Measurements from ENCODE around the gene OCIAD1. TPM values are rescaled to one million over a fixed set of nuclear protein-coding genes. Genes with fewer than 3 reads are reported as not detected.

OCIAD1 gene
- total and polyA plus RNA-seq, 4 donors = 52.4 to 114 (median 82.6) TPM

GRCh38 chr4:48854395-48854683, 23.5 kb downstream of the OCIAD1 start:
- H3K9ac ChIP-seq (ENCODE audit: low read depth in 1 of 2, low read length in 2 of 2) = no peak overlapping the region
- H3K4me3 ChIP-seq (ENCODE audit: low read depth in 1 of 3, low read length in 3 of 3) = no peak overlapping the region
- H3K27ac ChIP-seq (ENCODE audit: low read depth in 1 of 2, low read length in 2 of 2) = no peak overlapping the region
- H3K4me1 ChIP-seq (ENCODE audit: control insufficient read depth in 4 of 4, insufficient read depth in 4 of 4, low read length in 3 of 4) = peaks cover 0 to 1% (median 0%) of the 10 kb centered on the region in 4 donors
- TF ChIP-seq ATF3 (IDR thresholded peaks at IDR 0.05) (no peak), TAF1 (conservative IDR thresholded peaks at IDR 0.05) (no peak), HNF4A (conservative IDR thresholded peaks at IDR 0.05) (no peak), NR2F2 (IDR thresholded peaks at IDR 0.05) (no peak), FOXA2 (IDR thresholded peaks at IDR 0.05) (no peak), REST (IDR thresholded peaks at IDR 0.05) (no peak), RAD21 (IDR thresholded peaks at IDR 0.05) (no peak), SP1 (IDR thresholded peaks at IDR 0.05) (no peak), FOXA1 (IDR thresholded peaks at IDR 0.05) (no peak), HNF4G (IDR thresholded peaks at IDR 0.05) (no peak), MAX (IDR thresholded peaks at IDR 0.05) (no peak)
- H3K27me3 ChIP-seq (ENCODE audit: control insufficient read depth in 4 of 4, insufficient read depth in 4 of 4, low read length in 3 of 4) = no peaks in the 10 kb centered on the region
- no peak for DNase-seq (ENCODE audit: low spot score)
- H3K36me3 ChIP-seq (ENCODE audit: control insufficient read depth in 4 of 4, insufficient read depth in 3 of 4, low read depth in 1 of 4, low read length in 3 of 4) = peaks cover 9 to 34% (median 13%) of the 10 kb centered on the region in 4 donors
- no peaks in the 10 kb centered on the region for H3K9me3 ChIP-seq (ENCODE audit: control insufficient read depth in 4 of 4, low read length in 3 of 4)
- 97% methylated on average over 1 of the region's 1 CpG for WGBS

- H3K27me3 ChIP-seq (ENCODE audit: control insufficient read depth in 4 of 4, insufficient read depth in 4 of 4, low read length in 3 of 4) = no peaks in the 10 kb centered on the region
- no peak for DNase-seq (ENCODE audit: low spot score)
- no peak overlapping the region for H3K9ac ChIP-seq (ENCODE audit: low read depth in 1 of 2, low read length in 2 of 2)
- H3K27ac ChIP-seq (ENCODE audit: low read depth in 1 of 2, low read length in 2 of 2) = no peak overlapping the region
- H3K9me3 ChIP-seq (ENCODE audit: control insufficient read depth in 4 of 4, low read length in 3 of 4) = no peaks in the 10 kb centered on the region
- H3K4me1 ChIP-seq (ENCODE audit: control insufficient read depth in 4 of 4, insufficient read depth in 4 of 4, low read length in 3 of 4) = peaks cover 0 to 1% (median 0%) of the 10 kb centered on the region in 4 donors
- no peak overlapping the region for H3K4me3 ChIP-seq (ENCODE audit: low read depth in 1 of 3, low read length in 3 of 3)
- peaks cover 9 to 32% (median 17%) of the 10 kb centered on the region in 4 donors for H3K36me3 ChIP-seq (ENCODE audit: control insufficient read depth in 4 of 4, insufficient read depth in 3 of 4, low read depth in 1 of 4, low read length in 3 of 4)
- TF ChIP-seq RAD21 (IDR thresholded peaks at IDR 0.05) (no peak), EGR1 (IDR thresholded peaks at IDR 0.05; ENCODE audit: low read depth in 2 of 2) (no peak), FOXA2 (IDR thresholded peaks at IDR 0.05) (no peak), TAF1 (conservative IDR thresholded peaks at IDR 0.05) (no peak), ATF3 (IDR thresholded peaks at IDR 0.05) (no peak), HNF4A (conservative IDR thresholded peaks at IDR 0.05) (no peak), NR2F2 (IDR thresholded peaks at IDR 0.05) (no peak), CTCF (IDR thresholded peaks at IDR 0.05; ENCODE audit: low read depth, low read length, missing input control) (no peak), REST (IDR thresholded peaks at IDR 0.05) (no peak), RXRA (IDR thresholded peaks at IDR 0.05) (no peak), SP1 (IDR thresholded peaks at IDR 0.05) (no peak)
- WGBS = 93% methylated on average over 2 of the region's 2 CpGs
Measured at GRCh38 chr4:48854982-48855381, 24.1 kb downstream of the OCIAD1 start.

Measured in liver (tissue), 9 donors.